Stimulated activated naive CD8-positive, alpha-beta T cell treated with anti-CD3 and anti-CD28 coated beads, Interleukin-15, Interleukin-2, amounts not matched to agents 100 ng/mL and 50 ng/mL, for 24 hours (primary cell): ENCODE measurements around the gene OR4C6.

Experiments
- H3K27ac Mint-ChIP-seq: one replicate; pipeline ENCODE4 v1.8.0; 2021; ENCODE audit warnings: mild to moderate bottlenecking, mixed read lengths
- H3K27me3 Mint-ChIP-seq: one replicate; pipeline ENCODE4 v1.8.0; 2021; ENCODE audit warnings: mixed read lengths
- H3K36me3 Mint-ChIP-seq: one replicate; pipeline ENCODE4 v1.8.0; 2021; ENCODE audit warnings: low read depth, mixed read lengths
- H3K4me1 Mint-ChIP-seq: one replicate; pipeline ENCODE4 v1.8.0; 2021; ENCODE audit warnings: low read depth, mixed read lengths
- H3K4me3 Mint-ChIP-seq: one replicate; pipeline ENCODE4 v1.8.0; 2021; ENCODE audit warnings: mild to moderate bottlenecking, mixed read lengths
- H3K9me3 Mint-ChIP-seq: one replicate; pipeline ENCODE4 v1.8.0; 2021; ENCODE audit warnings: mixed read lengths

Gene OR4C6

DNA sequence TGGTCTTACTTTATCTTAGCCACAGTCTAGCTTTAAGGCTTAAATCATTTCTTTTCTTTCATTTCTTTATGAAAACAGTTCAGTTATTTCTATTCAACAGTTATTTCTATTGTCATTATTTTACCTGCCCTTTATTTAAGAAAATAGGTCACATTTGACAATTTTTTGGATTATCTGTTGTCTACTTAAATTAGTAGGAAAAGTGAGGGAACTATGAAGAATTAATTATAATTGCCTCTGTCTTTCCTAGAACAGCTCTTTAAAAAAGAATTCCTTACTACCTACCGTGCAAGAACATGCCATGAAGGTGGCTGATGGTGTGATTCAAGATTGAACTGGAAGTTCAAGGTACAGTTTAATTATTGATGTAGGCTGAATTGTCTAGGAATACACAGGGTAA is at the start of gene OR4C6:
Gene OR4C6, plus strand, starts transcription at position 301 of the 400 bp plus-strand sequence. CDS start 2,966 bp downstream, outside the sequence.
- no peak within 1 kb of the TSS for H3K4me3 Mint-ChIP-seq
- H3K36me3 Mint-ChIP-seq = no peaks in the 10 kb centered on the region
- no peak within 1 kb of the TSS for H3K27ac Mint-ChIP-seq
- H3K4me1 Mint-ChIP-seq = no peaks in the 10 kb centered on the region
- peaks cover 16% of the 10 kb centered on the region for H3K9me3 Mint-ChIP-seq
- H3K27me3 Mint-ChIP-seq = no peaks in the 10 kb centered on the region

DNA sequence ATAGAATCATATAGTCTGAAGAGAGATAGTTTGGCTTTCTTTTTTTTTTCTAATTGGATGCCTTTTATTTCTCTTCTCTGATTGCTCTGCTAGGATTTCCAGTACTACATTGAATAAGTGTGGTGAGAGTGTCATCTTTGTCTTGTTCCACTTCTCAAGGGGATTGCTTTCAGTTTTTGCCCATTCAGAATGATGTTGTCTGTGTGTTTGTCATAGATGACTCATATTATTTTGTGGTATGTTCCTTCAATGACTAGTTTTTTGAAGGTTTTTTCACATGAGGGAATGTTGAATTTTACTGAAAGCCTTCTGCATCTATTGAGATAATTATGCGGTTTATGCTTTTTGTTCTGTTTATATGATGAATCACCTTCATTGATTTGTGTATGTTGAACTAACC is 37.5 kb upstream of the OR4C6 start:
- Mint-ChIP-seq H3K27ac (no peak overlapping the region), H3K4me3 (no peak overlapping the region), H3K9me3 (peaks cover 17% of the 10 kb centered on the region), H3K27me3 (no peaks in the 10 kb centered on the region), H3K4me1 (no peaks in the 10 kb centered on the region), H3K36me3 (no peaks in the 10 kb centered on the region)

DNA sequence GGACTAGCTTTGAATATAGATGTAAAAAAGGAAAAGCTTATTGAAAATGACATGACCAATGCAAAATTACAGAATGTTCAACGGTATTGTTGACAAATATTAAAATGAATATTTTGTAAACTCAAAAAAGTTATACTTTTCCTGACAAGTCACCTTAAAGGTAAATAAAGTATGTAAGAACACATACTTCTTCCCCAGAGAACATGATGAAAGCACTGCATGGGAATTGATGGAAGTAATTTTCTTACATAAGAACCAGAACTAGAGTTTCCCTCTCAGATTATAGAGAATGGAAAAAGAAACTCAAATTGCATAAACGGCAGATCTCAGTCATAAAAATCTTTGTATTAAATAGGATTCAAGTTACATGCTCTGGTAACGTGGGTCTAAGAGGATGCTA is 27.2 kb upstream of the OR4C6 start, which contains the start of gene OR4P4:
Gene OR4P4, plus strand, starts transcription at position 301 of the 400 bp plus-strand sequence.
- Mint-ChIP-seq H3K27me3 (no peaks in the 10 kb centered on the region), H3K4me3 (no peak within 1 kb of the TSS), H3K36me3 (no peaks in the 10 kb centered on the region), H3K27ac (no peak within 1 kb of the TSS), H3K9me3 (peaks cover 6% of the 10 kb centered on the region), H3K4me1 (no peaks in the 10 kb centered on the region)

DNA sequence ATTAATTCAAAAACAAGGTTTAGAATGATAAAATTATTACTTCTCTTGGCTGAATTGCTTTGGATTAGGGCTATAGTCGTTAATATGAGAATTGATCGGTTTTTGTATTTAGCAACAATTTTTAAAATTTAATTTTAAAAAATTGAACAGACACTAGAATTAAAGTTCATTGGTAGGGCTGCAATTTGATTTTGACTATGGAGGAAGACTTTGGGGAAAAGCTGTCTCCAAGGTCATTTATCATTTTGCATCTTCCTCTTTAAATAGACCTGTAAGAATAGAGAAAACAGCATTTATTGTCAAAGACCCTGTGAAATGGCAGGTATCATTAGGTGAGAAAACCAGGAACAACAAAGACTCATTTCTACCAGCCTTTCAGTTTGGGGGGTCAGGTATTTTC is 14.0 kb upstream of the OR4C6 start, which contains the start of gene OR4S2:
Gene OR4S2, plus strand, starts transcription at position 301 of the 400 bp plus-strand sequence. CDS start 2,577 bp downstream, outside the sequence.
- Mint-ChIP-seq H3K9me3 (peaks cover 37% of the 10 kb centered on the region), H3K4me1 (no peaks in the 10 kb centered on the region), H3K27me3 (no peaks in the 10 kb centered on the region), H3K36me3 (no peaks in the 10 kb centered on the region), H3K4me3 (no peak within 1 kb of the TSS), H3K27ac (no peak within 1 kb of the TSS)

DNA sequence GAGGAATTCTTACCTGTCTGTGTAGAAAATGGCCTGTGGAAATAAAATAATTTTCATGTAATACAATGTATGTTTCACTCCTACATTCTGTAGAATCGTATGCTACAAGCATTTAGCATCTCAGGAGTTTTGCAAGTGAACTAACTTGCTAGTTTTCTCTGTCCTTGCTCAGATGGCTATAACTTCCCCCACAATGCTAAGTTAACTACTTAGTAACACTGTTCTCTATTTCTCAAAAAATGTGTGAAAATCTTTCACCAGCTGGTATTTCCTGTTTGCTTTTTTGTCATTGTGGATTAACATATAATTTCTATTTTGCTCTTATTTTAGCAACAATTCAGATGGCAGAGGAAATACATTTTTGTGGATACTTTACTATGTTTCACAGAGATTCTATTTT is 9.4 kb upstream of the OR4C6 start:
- H3K4me3 Mint-ChIP-seq = no peak overlapping the region
- H3K27me3 Mint-ChIP-seq = no peaks in the 10 kb centered on the region
- H3K9me3 Mint-ChIP-seq = peaks cover 26% of the 10 kb centered on the region
- no peaks in the 10 kb centered on the region for H3K4me1 Mint-ChIP-seq
- no peaks in the 10 kb centered on the region for H3K36me3 Mint-ChIP-seq
- H3K27ac Mint-ChIP-seq = no peak overlapping the region

DNA sequence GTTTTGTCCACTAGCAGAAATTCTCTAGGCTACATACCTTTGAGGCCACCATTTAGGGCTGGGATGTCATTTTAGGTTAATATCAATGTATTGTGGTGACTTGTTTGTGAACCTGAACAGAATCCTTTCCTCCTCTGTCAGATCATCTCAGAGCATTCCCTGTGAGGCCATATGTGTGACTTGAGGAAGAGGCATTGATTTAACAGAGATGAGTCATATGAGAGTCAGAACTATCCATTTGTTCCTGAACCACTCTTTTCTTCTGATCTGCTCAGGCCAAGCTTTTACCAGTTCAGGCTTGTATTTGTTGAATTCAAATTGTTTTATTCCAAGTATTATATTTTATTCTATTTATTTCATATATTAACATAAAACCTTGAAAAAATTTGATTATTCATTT is 6.9 kb upstream of the OR4C6 start:
- no peaks in the 10 kb centered on the region for H3K36me3 Mint-ChIP-seq
- no peaks in the 10 kb centered on the region for H3K27me3 Mint-ChIP-seq
- no peak overlapping the region for H3K4me3 Mint-ChIP-seq
- H3K4me1 Mint-ChIP-seq = no peaks in the 10 kb centered on the region
- peaks cover 24% of the 10 kb centered on the region for H3K9me3 Mint-ChIP-seq
- H3K27ac Mint-ChIP-seq = no peak overlapping the region

DNA sequence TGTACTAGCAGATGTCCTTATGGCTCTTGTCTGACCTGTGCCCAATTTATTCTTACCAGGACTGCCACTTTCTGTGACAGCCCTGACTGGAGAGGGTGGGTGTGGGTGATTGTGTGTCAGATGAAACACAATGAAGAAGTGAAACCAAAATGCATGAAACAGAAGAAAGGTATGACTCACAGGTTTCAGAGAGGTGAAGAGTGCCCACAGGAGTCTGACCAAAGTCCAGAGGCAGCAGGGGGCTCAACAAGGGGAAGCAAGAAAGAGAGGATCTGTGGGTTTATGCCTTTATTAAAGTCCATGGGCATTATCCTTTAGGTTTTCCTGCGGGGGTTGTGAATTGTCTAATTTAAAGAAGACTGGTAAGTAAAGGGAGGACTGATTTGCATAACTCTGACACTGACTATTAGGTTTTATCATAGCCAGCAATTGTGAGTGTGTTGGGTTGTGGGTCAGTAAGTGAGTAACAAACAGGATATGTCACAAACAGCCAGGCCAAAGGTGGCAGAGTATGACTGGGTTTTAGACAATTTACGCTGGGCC is 3.9 kb upstream of the OR4C6 start:
- H3K27me3 Mint-ChIP-seq = no peaks in the 10 kb centered on the region
- no peak overlapping the region for H3K27ac Mint-ChIP-seq
- H3K36me3 Mint-ChIP-seq = no peaks in the 10 kb centered on the region
- H3K4me3 Mint-ChIP-seq = no peak overlapping the region
- H3K9me3 Mint-ChIP-seq = peaks cover 16% of the 10 kb centered on the region
- no peaks in the 10 kb centered on the region for H3K4me1 Mint-ChIP-seq

DNA sequence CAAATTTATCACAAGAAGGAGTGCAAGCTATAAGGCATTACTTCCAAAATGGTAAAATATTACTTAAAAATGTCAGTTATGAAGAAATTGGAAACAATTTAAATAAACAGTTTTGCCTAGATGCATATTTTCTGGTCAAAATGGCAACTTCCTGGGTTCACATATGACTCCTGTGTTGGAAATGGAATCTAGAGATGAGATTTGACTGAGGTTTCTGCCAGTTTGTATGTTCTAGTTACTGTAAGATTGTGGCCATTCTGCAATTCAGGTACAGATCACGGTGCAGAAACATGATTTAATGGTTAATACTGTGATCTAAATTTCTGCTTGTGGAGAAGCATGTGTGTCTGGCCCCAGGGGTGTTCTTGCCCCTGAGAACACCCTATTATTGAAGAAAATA is 3.4 kb upstream of the OR4C6 start:
- Mint-ChIP-seq H3K4me1 (no peaks in the 10 kb centered on the region), H3K27me3 (no peaks in the 10 kb centered on the region), H3K4me3 (no peak overlapping the region), H3K9me3 (peaks cover 17% of the 10 kb centered on the region), H3K36me3 (no peaks in the 10 kb centered on the region), H3K27ac (no peak overlapping the region)

DNA sequence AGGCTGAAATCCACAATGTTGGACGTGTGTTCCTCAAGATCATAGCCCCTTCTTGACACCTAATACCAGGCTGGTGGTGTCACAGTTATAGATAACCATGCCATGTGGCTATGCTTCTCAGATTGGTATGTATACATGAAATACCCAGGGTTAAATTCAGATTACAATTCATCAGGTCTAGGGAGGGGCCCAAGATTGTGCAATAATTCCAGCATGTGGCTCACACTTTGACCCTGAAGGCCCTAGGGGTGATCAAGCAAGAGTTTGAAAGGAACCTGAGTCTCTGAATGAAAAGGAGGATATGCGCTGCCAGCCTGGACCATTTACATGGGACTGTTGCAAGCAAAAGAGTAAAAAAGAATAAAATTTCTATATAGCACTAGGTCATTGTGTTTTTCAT is 7.4 kb downstream of the OR4C6 start:
- H3K27me3 Mint-ChIP-seq = no peaks in the 10 kb centered on the region
- no peaks in the 10 kb centered on the region for H3K36me3 Mint-ChIP-seq
- peaks cover 7% of the 10 kb centered on the region for H3K9me3 Mint-ChIP-seq
- no peaks in the 10 kb centered on the region for H3K4me1 Mint-ChIP-seq
- H3K4me3 Mint-ChIP-seq = no peak overlapping the region
- H3K27ac Mint-ChIP-seq = no peak overlapping the region

DNA sequence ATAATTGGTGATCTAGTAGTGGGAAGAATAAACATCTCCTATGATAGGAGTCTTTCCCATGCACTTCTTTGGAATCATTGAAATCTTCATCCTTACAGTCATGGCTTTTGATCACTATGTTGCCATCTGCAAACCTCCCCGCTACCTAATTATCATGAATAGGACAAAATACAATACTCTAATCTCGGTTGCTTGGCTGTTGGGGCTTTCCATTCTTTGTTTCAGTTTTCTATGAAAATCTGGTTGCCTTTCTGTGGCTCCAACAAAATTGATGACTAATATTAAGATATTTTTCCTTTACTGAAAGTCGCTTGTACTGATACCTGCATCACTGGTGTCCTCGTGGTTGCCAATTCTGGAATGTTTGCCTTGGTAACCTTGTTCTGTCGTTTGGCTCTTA is 11.9 kb downstream of the OR4C6 start:
- H3K27me3 Mint-ChIP-seq = no peaks in the 10 kb centered on the region
- H3K4me3 Mint-ChIP-seq = no peak overlapping the region
- no peaks in the 10 kb centered on the region for H3K36me3 Mint-ChIP-seq
- peaks cover 5% of the 10 kb centered on the region for H3K9me3 Mint-ChIP-seq
- no peaks in the 10 kb centered on the region for H3K4me1 Mint-ChIP-seq
- no peak overlapping the region for H3K27ac Mint-ChIP-seq

DNA sequence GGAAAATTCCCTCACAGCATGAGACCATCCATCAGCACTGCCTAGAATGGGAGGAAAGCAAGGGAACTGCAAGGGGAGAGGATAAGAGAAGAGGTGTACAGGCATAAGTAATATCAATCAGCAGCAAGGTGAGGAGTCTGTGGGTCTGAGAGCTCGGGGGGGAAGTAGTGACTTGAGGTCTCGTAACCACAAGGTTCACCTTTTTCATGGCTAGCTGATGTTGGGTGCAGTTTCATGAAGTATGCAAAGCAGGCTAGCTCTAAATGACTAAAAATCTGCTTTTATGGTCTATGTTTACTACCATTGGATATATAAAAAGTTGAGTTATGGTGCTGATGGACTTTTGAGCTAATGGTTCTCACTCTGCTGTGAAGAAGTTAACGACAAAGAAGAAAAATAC is 35.8 kb downstream of the OR4C6 start:
- H3K4me1 Mint-ChIP-seq = no peaks in the 10 kb centered on the region
- no peaks in the 10 kb centered on the region for H3K27me3 Mint-ChIP-seq
- no peak overlapping the region for H3K27ac Mint-ChIP-seq
- H3K4me3 Mint-ChIP-seq = no peak overlapping the region
- peaks cover 4% of the 10 kb centered on the region for H3K9me3 Mint-ChIP-seq
- H3K36me3 Mint-ChIP-seq = no peaks in the 10 kb centered on the region

DNA sequence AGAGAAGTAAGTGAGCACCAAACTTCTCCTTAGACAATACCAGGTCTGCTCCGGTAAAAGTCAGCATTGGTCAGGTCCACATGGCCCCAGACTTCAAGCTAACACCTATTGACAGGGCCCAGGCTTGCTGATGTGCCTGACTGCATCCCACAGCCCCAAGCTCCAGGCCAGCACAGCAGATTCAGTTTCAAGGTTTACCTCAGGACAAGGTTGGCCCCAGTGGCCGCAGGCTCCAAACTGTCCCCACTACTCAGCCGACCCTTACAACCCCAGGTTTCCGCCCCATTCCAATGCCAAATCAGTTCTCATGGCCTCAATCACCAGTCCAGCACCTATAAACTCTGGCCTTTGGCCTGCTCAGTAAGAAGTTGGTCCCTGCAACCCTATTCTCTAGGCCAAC is 39.4 kb downstream of the OR4C6 start:
- Mint-ChIP-seq H3K9me3 (peaks cover 4% of the 10 kb centered on the region), H3K36me3 (no peaks in the 10 kb centered on the region), H3K4me3 (no peak overlapping the region), H3K27me3 (no peaks in the 10 kb centered on the region), H3K4me1 (no peaks in the 10 kb centered on the region), H3K27ac (no peak overlapping the region)

DNA sequence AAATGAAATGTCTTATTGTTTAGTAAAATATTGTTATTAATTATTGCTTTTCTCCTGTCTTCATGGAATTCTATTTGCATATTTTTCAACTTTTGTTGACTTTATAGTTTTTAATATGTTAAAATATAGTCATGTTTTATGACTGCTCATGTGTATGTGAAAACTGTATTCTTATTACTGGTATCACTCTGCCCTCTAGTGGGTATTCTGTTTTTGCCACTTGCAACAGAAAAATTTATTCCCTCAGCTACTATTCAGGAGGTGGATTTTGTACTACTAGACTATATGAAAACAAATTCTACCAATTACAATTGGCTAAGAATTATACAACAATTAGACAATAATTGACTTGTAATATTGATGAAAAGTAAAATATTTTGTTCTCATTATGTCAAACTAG is 45.0 kb downstream of the OR4C6 start:
- Mint-ChIP-seq H3K27me3 (no peaks in the 10 kb centered on the region), H3K36me3 (no peaks in the 10 kb centered on the region), H3K4me1 (no peaks in the 10 kb centered on the region), H3K27ac (no peak overlapping the region), H3K9me3 (no peaks in the 10 kb centered on the region), H3K4me3 (no peak overlapping the region)

DNA sequence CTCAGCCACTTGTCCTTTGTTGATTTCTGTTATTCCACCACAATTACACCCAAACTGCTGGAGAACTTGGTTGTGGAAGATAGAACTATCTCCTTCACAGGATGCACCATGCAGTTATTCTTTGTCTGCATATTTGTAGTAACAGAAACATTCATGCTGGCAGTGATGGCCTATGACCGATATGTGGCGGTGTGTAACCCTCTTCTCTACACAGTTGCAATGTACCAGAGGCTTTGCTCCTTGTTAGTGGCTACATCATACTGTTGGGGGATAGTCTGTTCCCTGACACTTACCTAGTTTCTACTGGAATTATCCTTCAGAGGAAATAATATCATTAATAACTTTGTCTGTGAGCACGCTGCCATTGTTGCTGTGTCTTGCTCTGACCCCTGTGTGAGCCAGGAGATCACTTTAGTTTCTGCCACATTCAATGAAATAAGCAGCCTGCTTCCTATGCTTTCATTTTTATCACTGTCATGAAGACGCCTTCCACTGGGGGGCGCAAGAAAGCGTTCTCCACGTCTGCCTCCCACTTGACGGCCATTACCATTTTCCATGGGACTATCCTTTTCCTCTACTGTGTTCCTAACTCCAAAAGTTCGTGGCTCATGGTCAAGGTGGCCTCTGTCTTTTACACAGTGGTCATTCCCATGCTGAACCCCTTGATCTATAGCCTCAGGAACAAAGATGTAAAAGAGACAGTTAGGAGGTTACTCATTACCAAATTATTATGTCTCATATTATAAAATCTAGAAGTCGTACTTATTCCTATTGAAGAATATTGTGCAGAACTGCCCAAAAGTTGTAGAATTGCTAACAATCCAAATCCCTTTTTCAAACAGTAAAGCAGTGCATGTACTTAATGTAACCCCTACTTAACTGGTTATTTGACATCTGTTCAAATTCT is 53.2 kb downstream of the OR4C6 start:
- Mint-ChIP-seq H3K4me1 (no peaks in the 10 kb centered on the region), H3K9me3 (peaks cover 3% of the 10 kb centered on the region), H3K27me3 (no peaks in the 10 kb centered on the region), H3K36me3 (no peaks in the 10 kb centered on the region), H3K27ac (no peak overlapping the region), H3K4me3 (no peak overlapping the region)
